ENCODE data around the gene PFKFB3.
"Not testable (repeated sequence)": the region's sequence is repeated elsewhere in the genome, so short reads cannot be mapped to it uniquely, and the experiment has no call there.

The PFKFB3 gene

DNA sequence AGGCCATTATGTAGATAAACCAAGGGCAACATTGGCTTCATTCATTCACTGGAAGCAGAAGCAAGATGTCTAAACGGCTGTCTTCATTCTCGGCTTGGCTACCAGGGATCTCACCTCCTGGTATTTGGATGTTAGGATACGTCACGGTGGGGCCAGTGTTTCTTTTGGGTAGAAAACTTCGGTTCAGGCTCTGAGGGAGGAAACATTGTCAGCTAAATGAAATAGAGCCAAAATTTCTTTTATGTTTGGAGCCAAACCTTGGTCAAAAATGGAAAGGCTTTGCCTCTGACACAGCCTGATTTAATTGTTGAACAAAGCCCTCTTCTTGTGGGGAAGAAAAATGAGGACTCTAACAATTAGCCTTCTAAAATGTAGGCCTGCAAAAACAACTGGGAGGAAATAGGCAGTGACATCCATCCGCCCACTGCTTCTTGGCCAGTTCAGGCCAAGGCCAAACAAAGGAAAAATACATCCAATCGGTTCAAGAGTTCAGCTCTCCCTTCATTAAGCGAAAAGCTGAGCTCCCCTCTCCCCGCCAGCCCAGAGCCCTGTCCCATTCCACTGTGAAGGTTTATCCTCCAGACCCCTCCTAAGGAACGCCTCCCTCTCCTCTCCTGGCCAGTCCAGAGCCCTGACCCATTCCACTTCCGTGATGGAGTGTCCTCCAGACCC, 44.4 kb downstream of the PFKFB3 start:
- TF ChIP-seq, protein P1, sequence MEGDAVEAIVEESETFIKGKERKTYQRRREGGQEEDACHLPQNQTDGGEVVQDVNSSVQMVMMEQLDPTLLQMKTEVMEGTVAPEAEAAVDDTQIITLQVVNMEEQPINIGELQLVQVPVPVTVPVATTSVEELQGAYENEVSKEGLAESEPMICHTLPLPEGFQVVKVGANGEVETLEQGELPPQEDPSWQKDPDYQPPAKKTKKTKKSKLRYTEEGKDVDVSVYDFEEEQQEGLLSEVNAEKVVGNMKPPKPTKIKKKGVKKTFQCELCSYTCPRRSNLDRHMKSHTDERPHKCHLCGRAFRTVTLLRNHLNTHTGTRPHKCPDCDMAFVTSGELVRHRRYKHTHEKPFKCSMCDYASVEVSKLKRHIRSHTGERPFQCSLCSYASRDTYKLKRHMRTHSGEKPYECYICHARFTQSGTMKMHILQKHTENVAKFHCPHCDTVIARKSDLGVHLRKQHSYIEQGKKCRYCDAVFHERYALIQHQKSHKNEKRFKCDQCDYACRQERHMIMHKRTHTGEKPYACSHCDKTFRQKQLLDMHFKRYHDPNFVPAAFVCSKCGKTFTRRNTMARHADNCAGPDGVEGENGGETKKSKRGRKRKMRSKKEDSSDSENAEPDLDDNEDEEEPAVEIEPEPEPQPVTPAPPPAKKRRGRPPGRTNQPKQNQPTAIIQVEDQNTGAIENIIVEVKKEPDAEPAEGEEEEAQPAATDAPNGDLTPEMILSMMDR (IDR thresholded peaks at IDR 0.05; ENCODE audit: borderline replicate concordance, insufficient read depth, low read depth, low read length) = no peak
- no peak overlapping the region for H3K4me3 ChIP-seq (ENCODE audit: low read depth, low read length)

DNA sequence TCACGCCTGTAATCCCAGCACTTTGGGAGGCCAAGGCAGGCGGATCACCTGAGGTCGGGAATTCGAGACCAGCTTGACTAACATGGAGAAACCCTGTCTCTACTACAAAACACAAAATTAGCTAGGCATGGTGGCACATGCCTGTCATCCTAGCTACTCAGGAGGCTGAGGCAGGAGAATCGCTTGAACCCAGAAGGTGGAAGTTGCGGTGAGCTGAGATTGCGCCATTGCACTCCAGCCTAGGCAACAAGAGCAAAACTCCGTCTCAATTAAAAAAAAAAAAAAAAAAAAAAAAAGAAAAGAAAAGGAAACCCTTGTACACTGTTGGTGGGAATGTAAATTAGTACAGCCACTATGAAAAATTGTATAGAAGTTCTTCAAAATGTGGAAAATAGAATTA, 46.2 kb downstream of the PFKFB3 start:
- H3K4me3 ChIP-seq (ENCODE audit: low read depth, low read length) = not testable (repeated sequence)

DNA sequence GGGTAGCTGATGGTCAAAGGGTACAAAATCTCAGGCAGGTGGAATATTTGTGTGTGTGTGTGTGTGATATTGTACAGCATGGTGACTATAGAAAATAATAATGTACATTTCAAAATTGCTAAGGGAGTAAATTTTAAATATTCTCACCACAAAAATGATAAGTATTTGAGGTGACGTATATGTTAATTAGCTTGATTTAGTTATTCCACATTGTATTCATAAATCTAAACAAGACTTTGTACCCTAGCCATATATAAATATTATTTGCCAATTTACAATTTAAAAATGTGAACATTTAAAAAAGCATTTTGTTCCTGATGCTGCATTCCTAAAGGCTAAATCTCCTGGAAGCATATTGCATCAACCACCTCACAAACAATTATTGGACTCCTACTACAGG, 47.0 kb downstream of the PFKFB3 start:
- TF ChIP-seq, protein P1 (IDR thresholded peaks at IDR 0.05; ENCODE audit: borderline replicate concordance, insufficient read depth, low read depth, low read length) = no peak
- H3K4me3 ChIP-seq (ENCODE audit: low read depth, low read length) = no peak overlapping the region

DNA sequence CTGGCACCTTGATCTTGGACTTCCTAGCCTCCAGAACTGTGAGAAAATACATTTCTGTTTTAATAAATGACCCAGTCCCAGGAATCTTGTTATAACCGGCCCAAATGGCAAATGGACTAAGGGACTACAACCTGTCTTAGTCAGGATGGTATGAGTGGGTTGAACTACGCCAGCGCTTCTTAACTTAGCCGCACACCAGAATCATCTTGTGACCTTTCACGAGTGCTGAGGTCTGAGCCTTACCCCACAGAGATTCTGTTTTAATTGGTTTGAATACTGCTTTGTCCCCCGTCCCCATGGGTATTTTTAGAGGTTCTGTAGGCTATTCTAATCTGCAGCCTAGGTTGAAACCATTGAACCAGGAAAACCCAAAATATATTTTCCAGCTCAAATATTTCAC, 48.0 kb downstream of the PFKFB3 start:
- TF ChIP-seq, protein P1 (IDR thresholded peaks at IDR 0.05; ENCODE audit: borderline replicate concordance, insufficient read depth, low read depth, low read length) = no peak
- no peak overlapping the region for H3K4me3 ChIP-seq (ENCODE audit: low read depth, low read length)

DNA sequence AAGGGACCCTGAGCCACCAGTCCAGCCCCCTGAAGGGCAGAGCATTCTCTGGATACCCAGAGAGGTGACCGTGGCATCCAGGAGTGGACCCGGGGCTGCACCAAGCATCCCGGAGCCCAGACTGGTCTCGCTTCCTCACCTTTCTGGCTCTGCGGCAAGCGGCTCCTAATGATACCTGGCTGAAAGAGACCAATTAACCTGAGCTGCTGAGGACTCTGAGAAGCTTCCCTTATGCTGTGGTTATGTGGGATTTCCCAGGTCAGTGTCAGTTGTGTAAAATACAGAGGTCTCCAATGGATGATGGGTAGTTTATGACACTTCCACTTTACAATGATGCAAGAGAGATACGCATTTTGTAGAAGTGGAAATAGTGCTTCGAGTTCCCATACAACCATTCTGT, 51.5 kb downstream of the PFKFB3 start:
- H3K4me3 ChIP-seq (ENCODE audit: low read depth, low read length) = no peak overlapping the region
- TF ChIP-seq, protein P1 (IDR thresholded peaks at IDR 0.05; ENCODE audit: borderline replicate concordance, insufficient read depth, low read depth, low read length) = no peak

DNA sequence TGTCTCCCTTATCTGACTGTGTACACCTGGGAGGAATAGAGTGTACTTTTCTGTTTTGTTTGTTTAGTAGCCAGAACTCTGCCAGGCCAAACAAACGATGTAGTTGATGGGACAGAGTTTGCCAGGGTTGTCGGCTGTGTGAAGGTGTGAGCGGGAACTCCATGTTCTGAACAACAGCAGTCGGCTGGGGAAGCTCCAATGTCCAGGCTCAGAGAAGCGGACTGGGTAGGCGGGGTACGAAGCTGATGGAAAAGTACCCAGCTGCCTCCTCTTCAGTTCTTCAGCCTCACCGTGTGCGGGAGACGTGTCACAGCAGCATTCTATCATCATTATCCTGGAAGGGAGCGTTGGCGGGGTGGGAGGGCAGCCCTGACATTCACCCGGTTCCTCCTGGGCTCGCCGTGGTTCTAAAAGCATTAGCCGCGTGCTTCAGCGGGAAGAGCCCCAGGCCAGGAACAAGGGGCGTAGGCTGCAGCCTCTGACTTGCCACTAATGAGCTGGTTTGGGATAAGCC, 52.9 kb downstream of the PFKFB3 start:
- TF ChIP-seq, protein P1 (IDR thresholded peaks at IDR 0.05; ENCODE audit: borderline replicate concordance, insufficient read depth, low read depth, low read length) = no peak
- H3K4me3 ChIP-seq (ENCODE audit: low read depth, low read length) = no peak overlapping the region

DNA sequence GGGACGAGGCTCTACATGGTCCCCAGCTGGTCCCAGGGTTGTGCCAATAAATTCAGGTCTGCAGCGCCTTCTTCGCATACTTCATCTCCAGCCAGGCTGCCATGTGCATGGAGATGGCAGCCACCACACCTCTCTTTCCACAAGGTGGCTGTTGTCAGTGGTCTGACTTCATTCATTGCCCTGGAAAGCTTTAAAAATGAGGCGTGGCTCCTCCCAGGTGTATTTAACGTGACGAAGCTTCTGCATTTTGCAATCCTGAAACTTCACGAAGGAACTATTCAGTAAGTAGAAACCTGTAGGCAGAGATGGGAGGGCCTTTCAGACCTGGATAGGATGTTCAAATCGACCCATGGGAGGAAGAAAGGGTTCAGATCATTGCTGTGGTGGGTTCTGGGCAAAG, 53.7 kb downstream of the PFKFB3 start:
- TF ChIP-seq, protein P1 (IDR thresholded peaks at IDR 0.05; ENCODE audit: borderline replicate concordance, insufficient read depth, low read depth, low read length) = no peak
- no peak overlapping the region for H3K4me3 ChIP-seq (ENCODE audit: low read depth, low read length)
